Ovary (tissue), 3 donors: Measurements from ENCODE around the gene LDLRAD2.

Source experiments
- EP300 ChIP-seq: sonication (generic); formaldehyde crosslinking; IDR thresholded peaks from one replicate; pipeline ENCODE4 v1.6.1; 2017; ENCODE audit warnings: antibody characterized with exemption
- POLR2A ChIP-seq: fragments of 450-650 bp; IDR thresholded peaks from one replicate; pipeline ENCODE4 v1.6.1; 2017; ENCODE audit warnings: antibody characterized with exemption, mild to moderate bottlenecking, moderate library complexity
- TF ChIP-seq, protein P1 (sequence below), 3 donors: fragments of 450-650 bp in 2 of 3; fragments of 200-600 bp in 1 of 3; IDR thresholded peaks; one replicate each; pipeline versions ENCODE4 v1.5.1 to v1.8.0; 2016 to 2022; ENCODE audit warnings: antibody characterized with exemption in 3 of 3, mild to moderate bottlenecking in 1 of 3
- donor health status: DM: no; HTN: no; CAD: no.

DNA sequence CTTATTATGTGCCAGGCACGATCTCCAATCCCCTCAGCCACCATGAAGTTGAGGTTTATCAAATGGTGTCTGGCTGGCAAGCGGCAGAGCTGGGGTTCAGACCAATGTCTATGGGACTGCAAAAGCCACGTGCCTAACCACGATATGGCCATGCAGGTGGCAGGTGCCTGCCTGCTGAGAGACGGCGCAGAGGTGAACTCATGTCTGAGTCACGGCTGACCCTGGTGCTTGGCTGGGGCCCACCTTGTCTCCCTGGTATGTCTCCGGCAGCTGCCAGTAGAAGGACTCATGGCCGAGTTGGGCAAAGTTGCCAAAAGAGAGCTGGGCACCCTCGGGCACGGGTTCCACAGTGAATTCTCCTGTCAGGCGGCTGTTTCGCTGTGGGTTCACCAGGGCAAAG lies 59.9 kb downstream of the LDLRAD2 start:
- TF ChIP-seq, protein P1, sequence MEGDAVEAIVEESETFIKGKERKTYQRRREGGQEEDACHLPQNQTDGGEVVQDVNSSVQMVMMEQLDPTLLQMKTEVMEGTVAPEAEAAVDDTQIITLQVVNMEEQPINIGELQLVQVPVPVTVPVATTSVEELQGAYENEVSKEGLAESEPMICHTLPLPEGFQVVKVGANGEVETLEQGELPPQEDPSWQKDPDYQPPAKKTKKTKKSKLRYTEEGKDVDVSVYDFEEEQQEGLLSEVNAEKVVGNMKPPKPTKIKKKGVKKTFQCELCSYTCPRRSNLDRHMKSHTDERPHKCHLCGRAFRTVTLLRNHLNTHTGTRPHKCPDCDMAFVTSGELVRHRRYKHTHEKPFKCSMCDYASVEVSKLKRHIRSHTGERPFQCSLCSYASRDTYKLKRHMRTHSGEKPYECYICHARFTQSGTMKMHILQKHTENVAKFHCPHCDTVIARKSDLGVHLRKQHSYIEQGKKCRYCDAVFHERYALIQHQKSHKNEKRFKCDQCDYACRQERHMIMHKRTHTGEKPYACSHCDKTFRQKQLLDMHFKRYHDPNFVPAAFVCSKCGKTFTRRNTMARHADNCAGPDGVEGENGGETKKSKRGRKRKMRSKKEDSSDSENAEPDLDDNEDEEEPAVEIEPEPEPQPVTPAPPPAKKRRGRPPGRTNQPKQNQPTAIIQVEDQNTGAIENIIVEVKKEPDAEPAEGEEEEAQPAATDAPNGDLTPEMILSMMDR (IDR thresholded peaks at IDR 0.05), result no peak
- TF ChIP-seq EP300 (no peak), POLR2A (no peak)
